PFSK-1 (cell line): ENCODE measurements around the gene CRCP.

Experiments used
- POLR2AphosphoS5 ChIP-seq: IDR thresholded peaks from 2 replicates; pipeline ENCODE4 v1.6.1; 2012; ENCODE audit warnings: low read depth, mild to moderate bottlenecking, control low read depth, low read length, moderate library complexity
- SIN3A ChIP-seq: IDR thresholded peaks from 2 replicates; pipeline ENCODE4 v1.6.1; 2012; ENCODE audit warnings: mild to moderate bottlenecking, low read length, moderate library complexity, borderline replicate concordance; ENCODE audit not compliant: insufficient read depth
- TAF1 ChIP-seq: IDR thresholded peaks from 2 replicates; pipeline ENCODE4 v1.6.1; 2012; ENCODE audit warnings: low read length, control low read depth, borderline replicate concordance; ENCODE audit not compliant: insufficient read depth
- TF ChIP-seq, protein P1 (sequence below), 2 experiments: IDR thresholded peaks; 2 replicates each; pipeline versions ENCODE4 v1.6.1 to v1.8.0; 2011 to 2012; ENCODE audit warnings: low read depth in 2 of 2, low read length in 2 of 2, control low read depth in 1 of 2, inconsistent platforms in 1 of 2, mild to moderate bottlenecking in 1 of 2, moderate library complexity in 1 of 2; ENCODE audit not compliant: insufficient read depth in 1 of 2

DNA sequence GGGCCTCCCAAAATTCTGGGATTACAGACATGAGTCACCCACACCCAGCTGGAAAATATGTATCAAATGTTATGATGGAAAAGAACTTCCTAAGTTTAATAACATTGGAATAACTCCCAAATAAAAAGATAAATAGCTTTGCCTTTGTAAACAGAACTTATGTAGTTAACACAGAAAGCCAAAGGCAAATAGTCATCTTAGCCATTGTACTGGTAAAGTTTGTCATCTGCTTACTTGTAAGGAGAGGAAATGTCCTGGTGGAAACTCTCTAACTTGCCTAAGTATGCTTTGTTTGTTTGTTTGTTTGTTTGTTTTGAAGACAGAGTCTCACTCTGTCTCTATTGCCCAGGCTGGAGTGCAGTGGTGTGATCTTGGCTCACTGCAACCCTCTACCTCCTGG lies 66.7 kb downstream of the CRCP start:
- TF ChIP-seq, protein P1, sequence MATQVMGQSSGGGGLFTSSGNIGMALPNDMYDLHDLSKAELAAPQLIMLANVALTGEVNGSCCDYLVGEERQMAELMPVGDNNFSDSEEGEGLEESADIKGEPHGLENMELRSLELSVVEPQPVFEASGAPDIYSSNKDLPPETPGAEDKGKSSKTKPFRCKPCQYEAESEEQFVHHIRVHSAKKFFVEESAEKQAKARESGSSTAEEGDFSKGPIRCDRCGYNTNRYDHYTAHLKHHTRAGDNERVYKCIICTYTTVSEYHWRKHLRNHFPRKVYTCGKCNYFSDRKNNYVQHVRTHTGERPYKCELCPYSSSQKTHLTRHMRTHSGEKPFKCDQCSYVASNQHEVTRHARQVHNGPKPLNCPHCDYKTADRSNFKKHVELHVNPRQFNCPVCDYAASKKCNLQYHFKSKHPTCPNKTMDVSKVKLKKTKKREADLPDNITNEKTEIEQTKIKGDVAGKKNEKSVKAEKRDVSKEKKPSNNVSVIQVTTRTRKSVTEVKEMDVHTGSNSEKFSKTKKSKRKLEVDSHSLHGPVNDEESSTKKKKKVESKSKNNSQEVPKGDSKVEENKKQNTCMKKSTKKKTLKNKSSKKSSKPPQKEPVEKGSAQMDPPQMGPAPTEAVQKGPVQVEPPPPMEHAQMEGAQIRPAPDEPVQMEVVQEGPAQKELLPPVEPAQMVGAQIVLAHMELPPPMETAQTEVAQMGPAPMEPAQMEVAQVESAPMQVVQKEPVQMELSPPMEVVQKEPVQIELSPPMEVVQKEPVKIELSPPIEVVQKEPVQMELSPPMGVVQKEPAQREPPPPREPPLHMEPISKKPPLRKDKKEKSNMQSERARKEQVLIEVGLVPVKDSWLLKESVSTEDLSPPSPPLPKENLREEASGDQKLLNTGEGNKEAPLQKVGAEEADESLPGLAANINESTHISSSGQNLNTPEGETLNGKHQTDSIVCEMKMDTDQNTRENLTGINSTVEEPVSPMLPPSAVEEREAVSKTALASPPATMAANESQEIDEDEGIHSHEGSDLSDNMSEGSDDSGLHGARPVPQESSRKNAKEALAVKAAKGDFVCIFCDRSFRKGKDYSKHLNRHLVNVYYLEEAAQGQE (IDR thresholded peaks at IDR 0.05; ENCODE audit: insufficient read depth in 1 of 2, low read depth in 2 of 2, low read length in 2 of 2), result no peak
- TF ChIP-seq TAF1, result no peak
- no peak for TF ChIP-seq SIN3A
- no peak for TF ChIP-seq POLR2AphosphoS5
